ENCODE results near the gene RFX8. TPM values are rescaled to one million over a fixed set of nuclear protein-coding genes. Genes with fewer than 3 reads are reported as not detected.

RFX8 gene
- polyA plus RNA-seq, 3 donors: 0.06 to 3.0 (median 0.06) TPM

GRCh38 chr2:101496279-101496678 lies 21.4 kb upstream of the RFX8 start:
- H3K27ac ChIP-seq (ENCODE audit: low read depth, low read length): no peak overlapping the region
- WGBS, 3 donors: 66 to 70% (median 69%) methylated on average over 4 of the region's 4 CpGs

DNA sequence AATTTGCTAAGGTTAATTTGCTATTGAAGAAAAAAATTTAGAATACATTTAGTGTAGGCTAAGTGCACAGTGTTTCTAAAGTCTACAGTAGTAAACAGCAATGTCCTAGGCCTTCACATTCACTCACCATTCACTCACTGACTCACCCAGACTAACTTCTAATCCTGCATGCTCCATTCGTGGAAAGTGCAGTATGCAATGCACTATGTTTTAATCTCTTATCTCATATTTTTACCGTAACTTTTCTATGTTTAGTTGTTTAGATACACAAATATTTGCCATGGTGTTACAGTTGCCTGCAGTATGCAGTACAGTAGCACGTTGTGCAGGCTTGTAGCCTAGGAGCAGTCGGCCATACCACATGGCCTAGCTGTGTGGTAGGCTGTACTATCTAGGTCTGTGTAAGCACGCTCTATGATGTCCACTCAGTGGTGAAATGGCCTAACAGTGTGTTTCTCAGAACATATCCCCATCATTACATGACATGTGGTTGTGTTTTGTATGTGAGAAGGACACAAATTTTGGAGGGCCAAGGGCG lies 18.1 kb upstream of the RFX8 start:
- no peak overlapping the region for H3K27ac ChIP-seq (ENCODE audit: low read depth, low read length)
- WGBS, 3 donors: 86 to 95% (median 91%) methylated on average over 6 of the region's 6 CpGs

GRCh38 chr2:101486994-101487393 lies 12.1 kb upstream of the RFX8 start:
- no peak overlapping the region for H3K27ac ChIP-seq (ENCODE audit: low read depth, low read length)
- WGBS, 3 donors: 54 to 94% (median 90%) methylated on average over 5 of the region's 5 CpGs

GRCh38 chr2:101486258-101486701 lies 11.4 kb upstream of the RFX8 start:
- 62 to 75% (median 63%) methylated on average over 4 of the region's 4 CpGs for WGBS, 3 donors
- H3K27ac ChIP-seq (ENCODE audit: low read depth, low read length): no peak overlapping the region

GRCh38 chr2:101485856-101486255 lies 10.9 kb upstream of the RFX8 start:
- 84 to 87% (median 85%) methylated on average over 4 of the region's 4 CpGs for WGBS, 3 donors
- H3K27ac ChIP-seq (ENCODE audit: low read depth, low read length): no peak overlapping the region

- WGBS, 3 donors: 73 to 86% (median 81%) methylated on average over 8 of the region's 8 CpGs
- no peak overlapping the region for H3K27ac ChIP-seq (ENCODE audit: low read depth, low read length)
Measured at GRCh38 chr2:101480764-101481163, 5.9 kb upstream of the RFX8 start.

GRCh38 chr2:101479810-101480209 lies 4.9 kb upstream of the RFX8 start:
- WGBS, 3 donors: 74 to 81% (median 79%) methylated on average over 9 of the region's 9 CpGs
- H3K27ac ChIP-seq (ENCODE audit: low read depth, low read length): no peak overlapping the region

GRCh38 chr2:101479328-101479727 lies 4.4 kb upstream of the RFX8 start:
- WGBS, 3 donors: 33 to 65% (median 53%) methylated on average over 4 of the region's 4 CpGs

GRCh38 chr2:101478181-101479001 lies 3.5 kb upstream of the RFX8 start:
- WGBS, 3 donors: 50 to 62% (median 59%) methylated on average over 2 of the region's 2 CpGs
- no peak overlapping the region for H3K27ac ChIP-seq (ENCODE audit: low read depth, low read length)

More at GRCh38 chr2:101479328-101479727, 4.4 kb upstream of the RFX8 start:
- H3K27ac ChIP-seq (ENCODE audit: low read depth, low read length): no peak overlapping the region

- H3K27ac ChIP-seq (ENCODE audit: low read depth, low read length): no peak overlapping the region
- 92 to 100% (median 98%) methylated on average over 2 of the region's 2 CpGs for WGBS, 3 donors
Measured at GRCh38 chr2:101477556-101477955, 2.6 kb upstream of the RFX8 start.

DNA sequence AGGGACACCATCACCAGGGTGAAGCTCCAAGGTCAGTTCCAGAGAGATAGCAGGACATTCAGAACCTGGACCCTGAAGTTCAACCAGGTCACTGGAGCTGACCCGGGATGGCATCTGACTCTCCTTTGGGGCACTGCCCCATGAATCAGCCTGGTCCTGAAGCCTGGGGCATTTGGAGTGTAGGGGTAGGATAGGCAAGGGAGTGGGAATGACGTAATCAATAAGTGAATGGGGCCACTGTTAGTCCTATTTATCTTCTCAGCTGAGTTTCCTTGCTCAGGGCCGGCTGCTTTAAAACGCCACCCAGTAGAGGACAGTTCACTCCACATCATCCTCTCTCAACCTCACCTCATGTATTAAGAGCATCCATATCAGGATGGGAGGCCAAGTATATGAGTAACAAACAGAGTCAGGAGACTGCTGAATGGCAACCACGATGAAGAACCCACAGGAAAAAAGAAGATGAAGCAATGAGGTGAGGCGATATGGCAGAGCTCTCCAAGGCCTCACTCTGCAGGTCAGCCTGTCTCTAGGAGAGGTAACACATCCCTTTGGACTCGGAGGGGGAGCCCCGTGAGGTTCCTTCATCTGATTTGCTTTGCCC lies 1.8 kb upstream of the RFX8 start:
- whole genome bisulfite sequencing, 3 donors: 85 to 92% (median 88%) methylated on average over 8 of the region's 8 CpGs
- H3K27ac ChIP-seq (ENCODE audit: low read depth, low read length): no peak overlapping the region

- H3K27ac ChIP-seq (ENCODE audit: low read depth, low read length): no peak overlapping the region
- WGBS, 3 donors: 1 to 2% (median 2%) methylated on average over 73 to 92 of the region's 92 CpGs
Measured at GRCh38 chr2:101473911-101474701, 806 bp downstream of the RFX8 start.

- no peak overlapping the region for H3K27ac ChIP-seq (ENCODE audit: low read depth, low read length)
- WGBS, 3 donors: 6 to 49% (median 12%) methylated on average over 3 of the region's 3 CpGs
Measured at GRCh38 chr2:101473591-101473910, 1.4 kb downstream of the RFX8 start.

GRCh38 chr2:101469863-101470262 lies 5.0 kb downstream of the RFX8 start:
- H3K27ac ChIP-seq (ENCODE audit: low read depth, low read length): no peak overlapping the region
- whole genome bisulfite sequencing, 3 donors: 85 to 89% (median 89%) methylated on average over 4 of the region's 4 CpGs

- 81 to 90% (median 81%) methylated on average over 4 of the region's 4 CpGs for WGBS, 3 donors
- no peak overlapping the region for H3K27ac ChIP-seq (ENCODE audit: low read depth, low read length)
Measured at GRCh38 chr2:101467306-101467705, 7.6 kb downstream of the RFX8 start.

- WGBS, 3 donors: 47 to 78% (median 63%) methylated on average over 3 of the region's 3 CpGs
- no peak overlapping the region for H3K27ac ChIP-seq (ENCODE audit: low read depth, low read length)
Measured at GRCh38 chr2:101466426-101466825, 8.5 kb downstream of the RFX8 start.

DNA sequence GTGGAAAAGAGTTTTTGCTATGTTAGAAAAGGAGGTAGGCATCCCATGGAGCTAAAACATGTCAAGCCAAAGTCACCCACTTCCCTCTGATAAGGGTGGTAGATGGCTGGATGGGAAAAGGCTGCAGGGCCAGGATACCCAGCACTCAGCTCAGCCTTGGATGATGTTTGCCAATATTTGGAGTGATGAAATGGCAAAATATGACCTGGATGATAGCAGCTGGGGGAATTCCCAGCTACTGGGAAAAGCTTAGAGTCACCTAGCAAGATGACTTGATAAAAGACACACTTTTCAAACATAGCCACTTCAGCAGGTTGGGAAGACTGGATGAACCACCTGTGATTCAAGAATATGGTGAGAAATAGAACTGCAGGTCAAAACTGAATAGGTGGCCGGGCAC lies 10.1 kb downstream of the RFX8 start:
- no peak overlapping the region for H3K27ac ChIP-seq (ENCODE audit: low read depth, low read length)
- 70 to 95% (median 89%) methylated on average over 1 of the region's 1 CpG for WGBS, 3 donors

- WGBS, 3 donors: 19 to 58% (median 34%) methylated on average over 11 of the region's 11 CpGs
- no peak overlapping the region for H3K27ac ChIP-seq (ENCODE audit: low read depth, low read length)
Measured at GRCh38 chr2:101463911-101464641, 10.8 kb downstream of the RFX8 start.
